Adrenal gland (tissue), 5 donors: ENCODE data around the gene CHST8.

ENCODE experiments used
- CTCF ChIP-seq, 6 experiments: fragments of 450-650 bp in 4 of 6; fragments of 200-600 bp in 2 of 6; sonication (generic) in 1 of 6; IDR thresholded peaks; 1 replicate in 5 of 6; 2 replicates in 1 of 6; pipeline versions ENCODE4 v1.5.1 to v1.8.0; 2016 to 2021; ENCODE audit warnings: antibody characterized with exemption in 6 of 6, mild to moderate bottlenecking in 2 of 6, moderate library complexity in 1 of 6
- POLR2A ChIP-seq, 2 donors: fragments of 450-650 bp; IDR thresholded peaks; one replicate each; pipeline ENCODE4 v1.6.1; 2017; ENCODE audit warnings: antibody characterized with exemption in 2 of 2, mild to moderate bottlenecking in 2 of 2, moderate library complexity in 1 of 2
- donor health status: DM: no; HTN: no; CAD: no.

GRCh38 chr19:33802001-33802400 lies 180.2 kb downstream of the CHST8 start:
- TF ChIP-seq CTCF (IDR thresholded peaks at IDR 0.05) (no peak), POLR2A (IDR thresholded peaks at IDR 0.05) (no peak)
